K562 (cell line): Measurements from ENCODE around the gene NDRG4. TPM values are rescaled to one million over a fixed set of nuclear protein-coding genes. Genes with fewer than 3 reads are reported as not detected.

Experiments used
- ARID1B ChIP-seq: fragments of 450-650 bp; IDR thresholded peaks from 2 replicates; pipeline ENCODE4 v1.6.1; 2016; ENCODE audit warnings: antibody characterized with exemption, mild to moderate bottlenecking, inconsistent platforms
- ELK1 ChIP-seq: sonication (generic); formaldehyde crosslinking; IDR thresholded peaks from 2 replicates; pipeline ENCODE4 v1.8.1; 2022; ENCODE audit warnings: missing genetic modification reagents
- ETV6 ChIP-seq, 3 experiments: fragments of 150-350 bp in 1 of 3; sonication (generic) in 1 of 3; formaldehyde crosslinking in 1 of 3; IDR thresholded peaks; 2 replicates each; pipeline versions ENCODE4 v1.6.1 to v1.8.0; 2014 to 2022; ENCODE audit warnings: borderline replicate concordance in 2 of 3, low read depth in 2 of 3, antibody characterized with exemption in 1 of 3, low read length in 1 of 3, mild to moderate bottlenecking in 1 of 3, missing genetic modification reagents in 1 of 3
- EZH2 ChIP-seq: IDR thresholded peaks from 2 replicates; pipeline ENCODE4 v1.6.1; 2012; ENCODE audit warnings: low read depth, mild to moderate bottlenecking, inconsistent platforms, low read length, borderline replicate concordance
- FIP1L1 ChIP-seq: fragments of 200-400 bp; formaldehyde crosslinking; IDR thresholded peaks from 2 replicates; pipeline ENCODE4 v1.6.1; 2018; ENCODE audit warnings: mild to moderate bottlenecking, low read depth, low read length; ENCODE audit not compliant: poor library complexity, severe bottlenecking
- FOXP1 ChIP-seq: sonication (generic); formaldehyde crosslinking; IDR thresholded peaks from 2 replicates; pipeline ENCODE4 v1.8.0; 2022; ENCODE audit warnings: mild to moderate bottlenecking, missing genetic modification reagents
- GATAD2A ChIP-seq: fragments of 450-650 bp; IDR thresholded peaks from 2 replicates; pipeline ENCODE4 v1.6.1; 2017
- KDM1A ChIP-seq, 2 experiments: fragments of 450-650 bp; IDR thresholded peaks; 2 replicates each; pipeline ENCODE4 v1.6.1; 2016; ENCODE audit warnings: mild to moderate bottlenecking in 2 of 2
- KLF16 ChIP-seq: IDR thresholded peaks from 2 replicates; pipeline ENCODE4 v1.6.1; 2016; ENCODE audit warnings: antibody characterized with exemption
- MTA2 ChIP-seq: fragments of 450-650 bp; IDR thresholded peaks from 2 replicates; pipeline ENCODE4 v1.6.1; 2016; ENCODE audit warnings: low read depth
- NFATC3 ChIP-seq: fragments of 450-650 bp; IDR thresholded peaks from 2 replicates; pipeline ENCODE4 v1.6.1; 2017; ENCODE audit warnings: mild to moderate bottlenecking
- SMAD3 ChIP-seq: fragments of 450-650 bp; formaldehyde crosslinking; conservative IDR thresholded peaks from 2 replicates; pipeline ENCODE4 v1.4.0; 2020; ENCODE audit warnings: mild to moderate bottlenecking
- SMAD4 ChIP-seq: fragments of 250-450 bp; sonication (Bioruptor Pico); conservative IDR thresholded peaks from 2 replicates; pipeline ENCODE4 v1.8.0; 2021; ENCODE audit warnings: inconsistent platforms, mild to moderate bottlenecking, moderate library complexity
- SMARCA4 ChIP-seq: fragments of 450-650 bp; IDR thresholded peaks from 2 replicates; pipeline ENCODE4 v1.6.1; 2016
- SREBF1 ChIP-seq: fragments of 150-350 bp; IDR thresholded peaks from 2 replicates; pipeline ENCODE4 v1.6.1; 2014; ENCODE audit warnings: antibody characterized with exemption, low read depth, low read length, borderline replicate concordance
- VEZF1 ChIP-seq: fragments of 200-800 bp; sonication (Bioruptor generic); IDR thresholded peaks from 2 replicates; pipeline ENCODE4 v1.6.1; 2017; ENCODE audit warnings: missing genetic modification characterization, missing compliant biosample characterization
- ZBTB40 ChIP-seq, 2 experiments: fragments of 450-650 bp in 1 of 2; sonication (generic) in 1 of 2; formaldehyde crosslinking in 1 of 2; IDR thresholded peaks; 2 replicates each; pipeline versions ENCODE4 v1.7.1 to v1.9.0; 2016 to 2022; ENCODE audit warnings: inconsistent platforms in 1 of 2, mild to moderate bottlenecking in 1 of 2, missing genetic modification reagents in 1 of 2
- ZNF212 ChIP-seq: fragments of 450-650 bp; formaldehyde crosslinking; IDR thresholded peaks from 2 replicates; pipeline ENCODE4 v1.4.0; 2020; ENCODE audit warnings: mild to moderate bottlenecking
- ZNF561 ChIP-seq: fragments of 450-650 bp; formaldehyde crosslinking; conservative IDR thresholded peaks from 2 replicates; pipeline ENCODE4 v1.4.0; 2020; ENCODE audit warnings: mild to moderate bottlenecking, moderate library complexity
- polyA plus RNA-seq, 8 experiments: library from polyadenylated mRNA; depleted of rRNA in 4 of 8; stranded (reverse) in 5 of 8; unstranded in 3 of 8; fragments of >200 nt; fragmentation: Nextera tagmentation in 2 of 8; fragmentation: Illumina TruSeq in 1 of 8; extraction: Ambion mirVana in 2 of 8; extraction: Trizol in 1 of 8; gene quantifications; 2 replicates each; pipeline versions ENCODE4 v1.2.1 to v1.2.3, GENCODE V29; 2011 to 2014; ENCODE audit warnings: inconsistent platforms in 1 of 8, missing spikeins in 1 of 8
- total RNA-seq, 7 experiments: library from RNA; depleted of rRNA in 6 of 7; stranded (reverse); fragments of >200 nt in 6 of 7; fragmentation: Illumina TruSeq in 2 of 7; extraction: Trizol in 2 of 7; gene quantifications; 2 replicates each; pipeline versions ENCODE4 v1.2.1 to v1.2.3, GENCODE V29; 2011 to 2021; ENCODE audit warnings: low replicate concordance in 1 of 7

Gene NDRG4
- total and polyA plus RNA-seq, 9 of the 15 experiments (the other 6 are each of a cell fraction or from before 2014, with no cell fraction given) = 0.06 to 0.95 (median 0.28) TPM

GRCh38 chr16:58488531-58488930 is 11.4 kb upstream of the NDRG4 start (continued):
- no peak for TF ChIP-seq ZBTB40 (IDR thresholded peaks at IDR 0.05)
- no peak for TF ChIP-seq ZBTB40 (CRISPR knock-in tag; IDR thresholded peaks at IDR 0.05)
- peak; percentile 67 for TF ChIP-seq SMARCA4
- no peak for TF ChIP-seq FOXP1 (CRISPR knock-in tag)
- peak; percentile 79 for TF ChIP-seq ARID1B
- TF ChIP-seq FIP1L1 = no peak
- 0 out of 2 replicates have a peak, but pooled peaks have one; percentile 45 for TF ChIP-seq KLF16
- TF ChIP-seq ELK1 (CRISPR knock-in tag) = no peak
- no peak for TF ChIP-seq SREBF1
- TF ChIP-seq NFATC3 = no peak
- no peak for TF ChIP-seq SMAD3
- TF ChIP-seq MTA2 = peak; percentile 50
- TF ChIP-seq ETV6 (IDR thresholded peaks at IDR 0.05; ENCODE audit: borderline replicate concordance in 1 of 2, low read depth in 2 of 2, low read length in 1 of 2) = no peak
- no peak for TF ChIP-seq ETV6 (CRISPR knock-in tag; IDR thresholded peaks at IDR 0.05; ENCODE audit: borderline replicate concordance)
- TF ChIP-seq EZH2 = no peak
- no peak for TF ChIP-seq KDM1A (IDR thresholded peaks at IDR 0.05)
- TF ChIP-seq GATAD2A = no peak
- TF ChIP-seq ZNF561 (CRISPR knock-in tag) = no peak
- TF ChIP-seq VEZF1 (CRISPR knock-in tag) = no peak
- TF ChIP-seq SMAD4 (CRISPR knock-in tag) = 0 out of 2 replicates have a peak, but pooled peaks have one; percentile 60
- TF ChIP-seq ZNF212 (CRISPR knock-in tag) = no peak
